Keratinocyte (primary cell): Measurements from ENCODE around the gene NOS3.

Experiments used
- CTCF ChIP-seq, 3 experiments: IDR thresholded peaks in 1 of 3; conservative IDR thresholded peaks in 1 of 3; optimal IDR thresholded peaks in 1 of 3; 2 replicates in 2 of 3; 3 replicates in 1 of 3; pipeline versions ENCODE3 to v1.5.1; 2011; ENCODE audit warnings: low read length in 3 of 3, mild to moderate bottlenecking in 3 of 3, moderate library complexity in 2 of 3, control low read depth in 1 of 3, inconsistent platforms in 1 of 3; ENCODE audit not compliant: insufficient read depth in 2 of 3; ENCODE audit errors: extremely low read depth in 1 of 3
- EZH2 ChIP-seq: IDR thresholded peaks from one replicate; pipeline ENCODE4 v1.6.1; 2012; ENCODE audit warnings: inconsistent platforms, mild to moderate bottlenecking, low read length, moderate library complexity

DNA sequence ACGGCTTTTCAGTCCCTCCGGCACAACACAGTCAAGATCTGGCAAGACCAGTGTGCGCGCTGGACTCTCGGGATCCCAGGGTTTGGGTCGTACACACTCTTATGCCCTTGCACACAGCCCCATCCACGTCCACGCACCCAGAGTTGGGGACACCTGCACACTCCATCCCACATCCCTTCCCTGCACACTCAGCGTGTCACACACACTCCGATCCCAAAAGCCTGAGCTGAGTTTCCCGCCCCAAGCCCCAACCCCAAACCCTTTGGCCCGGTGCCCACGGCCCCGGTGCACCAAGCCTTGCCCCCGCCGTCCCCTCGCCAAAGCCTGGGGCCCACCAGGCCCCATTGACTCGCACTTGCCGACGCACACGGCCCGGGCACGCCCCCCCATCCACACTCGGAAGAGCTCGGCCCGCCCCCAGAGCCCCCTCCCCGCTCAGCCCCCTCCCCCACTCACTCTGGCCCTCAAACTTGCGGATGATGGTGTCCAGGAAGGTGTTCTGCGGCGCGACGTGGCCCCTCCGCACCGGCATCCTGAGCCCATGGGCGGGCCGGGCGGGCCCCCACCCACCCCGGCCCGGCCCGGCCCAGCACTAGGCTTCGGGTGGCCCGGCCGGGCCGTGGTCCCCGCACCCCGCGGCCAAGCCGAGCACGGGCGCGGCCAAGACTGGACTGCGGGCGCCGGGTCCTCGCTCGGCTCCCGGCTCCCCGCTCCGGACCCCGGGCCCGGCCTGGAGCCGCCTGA lies 13.3 kb upstream of the NOS3 start:
- TF ChIP-seq CTCF (optimal IDR thresholded peaks at IDR 0.05 in 1 of 3, IDR thresholded peaks at IDR 0.05 in 1 of 3, conservative IDR thresholded peaks at IDR 0.05 in 1 of 3; ENCODE audit: extremely low read depth in 1 of 3, insufficient read depth in 2 of 3, low read length in 3 of 3): no peak
- TF ChIP-seq EZH2: peak; percentile 92
